ENCODE results near the gene ATRNL1.

The ATRNL1 gene

DNA sequence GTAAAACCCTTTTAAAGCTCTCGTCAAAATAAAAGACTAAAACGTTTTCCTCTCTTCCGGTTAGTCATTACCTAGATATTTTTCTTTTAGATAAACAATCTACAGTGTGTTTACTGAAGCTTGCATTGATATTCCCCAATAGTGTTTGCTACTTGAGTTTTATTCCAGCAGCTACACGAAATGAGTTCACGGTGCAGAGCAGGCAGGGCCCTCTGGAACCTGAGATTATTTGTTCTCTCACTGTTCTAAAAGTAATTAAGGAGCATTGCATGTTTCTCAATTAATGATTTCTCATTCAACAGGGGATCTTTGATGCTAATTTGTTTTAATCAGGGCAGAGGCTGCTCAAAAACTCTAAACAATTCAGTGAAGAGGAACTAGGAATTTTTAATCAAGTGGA, 860.1 kb downstream of the ATRNL1 start:
- Histone ChIP-seq H4K20me1 (ENCODE audit: insufficient read depth, low read length) (no peaks in the 10 kb centered on the region), H2AFZ (ENCODE audit: low read depth, low read length) (no peak overlapping the region), H3K9ac (ENCODE audit: low read length) (no peak overlapping the region), H3K27me3 (ENCODE audit: low read depth, low read length) (no peaks in the 10 kb centered on the region), H3K36me3 (replicated peaks; ENCODE audit: low read depth, low read length) (no peaks in the 10 kb centered on the region), H3K27ac (ENCODE audit: low read length) (no peak overlapping the region), H3K4me1 (ENCODE audit: low read length) (no peaks in the 10 kb centered on the region), H3K79me2 (ENCODE audit: low read length) (no peaks in the 10 kb centered on the region), H3K9me3 (ENCODE audit: insufficient read depth, low read length) (no peaks in the 10 kb centered on the region), H3K4me2 (ENCODE audit: low read length) (no peak overlapping the region), H3K4me3 (ENCODE audit: low read length) (no peak overlapping the region)
- TF ChIP-seq EZH2phosphoT487 (IDR thresholded peaks at IDR 0.05; ENCODE audit: low read depth) (no peak), CTCF (IDR thresholded peaks at IDR 0.05; ENCODE audit: low read depth, low read length) (no peak)

DNA sequence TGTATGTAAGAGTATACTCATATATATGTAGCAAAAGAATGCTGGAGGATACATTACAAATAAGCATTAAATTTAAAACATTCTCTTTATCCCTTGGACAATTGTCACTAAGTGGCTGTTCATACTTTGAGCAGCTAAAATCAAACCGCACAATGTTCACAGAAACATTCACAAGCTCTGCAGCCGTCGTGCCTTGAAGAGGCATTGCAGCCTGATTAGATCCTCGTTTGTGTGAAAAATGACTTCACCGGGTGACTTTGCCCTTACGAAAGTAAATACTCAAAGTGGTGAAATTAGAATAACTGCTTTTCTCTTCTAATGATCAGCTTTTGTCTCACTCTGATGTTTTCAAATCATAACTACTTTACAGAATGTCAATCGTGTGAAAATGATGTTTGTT, 860.8 kb downstream of the ATRNL1 start:
- no peak overlapping the region for H2AFZ ChIP-seq (ENCODE audit: low read depth, low read length)
- no peak overlapping the region for H3K4me3 ChIP-seq (ENCODE audit: low read length)
- H3K9ac ChIP-seq (ENCODE audit: low read length): no peak overlapping the region
- H4K20me1 ChIP-seq (ENCODE audit: insufficient read depth, low read length): no peaks in the 10 kb centered on the region
- H3K27me3 ChIP-seq (ENCODE audit: low read depth, low read length): no peaks in the 10 kb centered on the region
- H3K27ac ChIP-seq (ENCODE audit: low read length): no peak overlapping the region
- no peak for TF ChIP-seq CTCF (IDR thresholded peaks at IDR 0.05; ENCODE audit: low read depth, low read length)
- no peaks in the 10 kb centered on the region for H3K36me3 ChIP-seq (replicated peaks; ENCODE audit: low read depth, low read length)
- H3K79me2 ChIP-seq (ENCODE audit: low read length): no peaks in the 10 kb centered on the region
- no peak overlapping the region for H3K4me2 ChIP-seq (ENCODE audit: low read length)
- H3K4me1 ChIP-seq (ENCODE audit: low read length): no peaks in the 10 kb centered on the region
- no peaks in the 10 kb centered on the region for H3K9me3 ChIP-seq (ENCODE audit: insufficient read depth, low read length)

GRCh38 chr10:115956225-115957011, 863.3 kb downstream of the ATRNL1 start:
- Histone ChIP-seq H3K79me2 (ENCODE audit: low read length) (no peaks in the 10 kb centered on the region), H3K36me3 (replicated peaks; ENCODE audit: low read depth, low read length) (no peaks in the 10 kb centered on the region), H3K27me3 (ENCODE audit: low read depth, low read length) (no peaks in the 10 kb centered on the region), H2AFZ (ENCODE audit: low read depth, low read length) (no peak overlapping the region), H3K4me1 (ENCODE audit: low read length) (no peaks in the 10 kb centered on the region), H3K4me3 (ENCODE audit: low read length) (no peak overlapping the region), H4K20me1 (ENCODE audit: insufficient read depth, low read length) (no peaks in the 10 kb centered on the region), H3K9me3 (ENCODE audit: insufficient read depth, low read length) (no peaks in the 10 kb centered on the region), H3K9ac (ENCODE audit: low read length) (no peak overlapping the region), H3K4me2 (ENCODE audit: low read length) (no peak overlapping the region), H3K27ac (ENCODE audit: low read length) (no peak overlapping the region)
- TF ChIP-seq CTCF (IDR thresholded peaks at IDR 0.05; ENCODE audit: low read depth, low read length): no peak
- no peak for TF ChIP-seq EZH2phosphoT487 (IDR thresholded peaks at IDR 0.05; ENCODE audit: low read depth)

DNA sequence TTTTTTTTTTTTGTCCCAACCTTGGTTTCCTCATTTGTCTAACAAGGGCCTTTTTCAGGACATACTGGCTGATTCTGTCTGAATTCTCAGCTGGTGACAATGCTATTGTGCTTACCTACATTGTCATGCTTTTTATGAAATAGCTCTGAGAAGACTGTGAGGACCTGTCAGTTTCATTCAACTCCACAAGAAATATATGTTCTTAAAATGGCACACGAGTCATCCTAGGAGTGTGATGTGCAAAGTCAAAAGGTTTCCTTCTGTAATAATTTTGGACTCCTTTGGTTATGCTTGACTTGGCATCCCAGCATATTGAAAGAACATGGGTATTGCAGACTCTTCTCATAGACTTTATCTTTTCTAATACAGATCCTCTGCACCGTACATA, 863.8 kb downstream of the ATRNL1 start:
- no peak overlapping the region for H3K4me2 ChIP-seq (ENCODE audit: low read length)
- H4K20me1 ChIP-seq (ENCODE audit: insufficient read depth, low read length): no peaks in the 10 kb centered on the region

More for the DNA sequence above, 863.8 kb downstream of the ATRNL1 start:
- Histone ChIP-seq H3K79me2 (ENCODE audit: low read length) (no peaks in the 10 kb centered on the region), H3K9ac (ENCODE audit: low read length) (no peak overlapping the region), H2AFZ (ENCODE audit: low read depth, low read length) (no peak overlapping the region), H3K36me3 (replicated peaks; ENCODE audit: low read depth, low read length) (no peaks in the 10 kb centered on the region), H3K4me3 (ENCODE audit: low read length) (no peak overlapping the region), H3K27me3 (ENCODE audit: low read depth, low read length) (no peaks in the 10 kb centered on the region), H3K9me3 (ENCODE audit: insufficient read depth, low read length) (no peaks in the 10 kb centered on the region), H3K27ac (ENCODE audit: low read length) (no peak overlapping the region), H3K4me1 (ENCODE audit: low read length) (no peaks in the 10 kb centered on the region)
- TF ChIP-seq CTCF (IDR thresholded peaks at IDR 0.05; ENCODE audit: low read depth, low read length) (no peak), EZH2phosphoT487 (IDR thresholded peaks at IDR 0.05; ENCODE audit: low read depth) (no peak)
